Measurements from ENCODE around the gene DBX1. TPM values are rescaled to one million over a fixed set of nuclear protein-coding genes. Genes with fewer than 3 reads are reported as not detected.

DBX1 gene
- polyA plus RNA-seq, 3 donors from 2014 or later, result not detected

GRCh38 chr11:20109731-20110445 is 50.4 kb downstream of the DBX1 start:
- H3K4me1 Mint-ChIP-seq, result peaks cover 0 to 5% of the 10 kb centered on the region in 2 donors
- H3K4me3 Mint-ChIP-seq, result no peak overlapping the region
- H3K27me3 Mint-ChIP-seq (ENCODE audit: low read depth in 3 of 3), result peaks cover 0 to 6% (median 5%) of the 10 kb centered on the region in 3 donors
- no peaks in the 10 kb centered on the region for H3K9me3 Mint-ChIP-seq
- no peaks in the 10 kb centered on the region for H3K36me3 Mint-ChIP-seq
- DNase-seq, result no peak
- no peak overlapping the region for H3K27ac Mint-ChIP-seq

Other genes with a start within 250 kb of the DBX1 start
- 10 to 100 TPM; 61.2 to 67.9 (median 61.6) TPM for gene HTATIP2, start 203.2 kb upstream of the DBX1 start, polyA plus RNA-seq
- gene PRMT3, start 227.2 kb upstream of the DBX1 start, polyA plus RNA-seq, result 1 to 10 TPM; 4.2 to 5.1 (median 5.0) TPM